PC-9 (cell line): Measurements from ENCODE around the gene DNM3. TPM values are rescaled to one million over a fixed set of nuclear protein-coding genes. Genes with fewer than 3 reads are reported as not detected.

Experiments used
- BruUV-seq: library from RNA; stranded (reverse); fragments of 400-500 nt; replicated peaks from 2 replicates; lab custom pipeline; 2021; lab: Mats Ljungman, UMichigan
- CTCF ChIA-PET: fragments of 300-600 bp; sonication (Branson Sonifier 250); formaldehyde crosslinking; loops from one replicate; lab custom pipeline; 2022; ENCODE audit warnings: antibody characterized with exemption; lab: Charles Lee
- POLR2A ChIA-PET: fragments of 300-600 bp; sonication (Branson Sonifier 250); formaldehyde crosslinking; loops from one replicate; lab custom pipeline; 2022; ENCODE audit warnings: antibody characterized with exemption; ENCODE audit not compliant: unreplicated experiment; lab: Charles Lee
- DNase-seq, 2 experiments: peaks; one replicate each; pipeline versions ENCODE4 v3.0.0 to v3.0.0-alpha.2; 2015 to 2022; ENCODE audit warnings: mixed read lengths in 1 of 2
- H2AFZ ChIP-seq: fragments of 200-600 bp; sonication (generic); 2 replicates; pipeline ENCODE4 v1.8.1; 2017; ENCODE audit warnings: antibody characterized with exemption
- H3F3A ChIP-seq: fragments of 200-600 bp; sonication (generic); 2 replicates; pipeline ENCODE4 v1.8.1; 2017; ENCODE audit warnings: antibody characterized with exemption, mild to moderate bottlenecking, low read depth; ENCODE audit not compliant: insufficient read depth
- H3K27ac ChIP-seq: fragments of 200-600 bp; sonication (generic); 2 replicates; pipeline ENCODE4 v1.6.1; 2016; ENCODE audit warnings: mixed run types
- H3K27me3 ChIP-seq: fragments of 200-600 bp; sonication (generic); 2 replicates; pipeline ENCODE4 v1.6.1; 2016; ENCODE audit warnings: low read depth, mixed run types; ENCODE audit not compliant: insufficient read depth
- H3K36me3 ChIP-seq: fragments of 200-600 bp; sonication (generic); 2 replicates; pipeline ENCODE4 v1.6.1; 2016; ENCODE audit warnings: low read depth, mixed run types
- H3K4me1 ChIP-seq: fragments of 200-600 bp; sonication (generic); replicated peaks from 2 replicates; pipeline ENCODE4 v1.6.1; 2016; ENCODE audit warnings: mixed run types; ENCODE audit not compliant: insufficient read depth
- H3K4me2 ChIP-seq: fragments of 200-600 bp; sonication (generic); 2 replicates; pipeline ENCODE4 v1.6.1; 2017; ENCODE audit warnings: mixed run types
- H3K4me3 ChIP-seq: fragments of 200-600 bp; sonication (generic); 2 replicates; pipeline ENCODE4 v1.6.1; 2016; ENCODE audit warnings: mixed run types
- H3K79me2 ChIP-seq: fragments of 200-600 bp; sonication (generic); 2 replicates; pipeline ENCODE4 v1.6.1; 2017; ENCODE audit warnings: low read depth, mixed run types
- H3K9me2 ChIP-seq: fragments of 200-600 bp; sonication (generic); 2 replicates; pipeline ENCODE4 v1.8.1; 2017; ENCODE audit warnings: mild to moderate bottlenecking; ENCODE audit not compliant: insufficient read depth
- H3K9me3 ChIP-seq: fragments of 200-600 bp; sonication (generic); 2 replicates; pipeline ENCODE4 v1.8.1; 2016; ENCODE audit warnings: low read depth; ENCODE audit not compliant: insufficient read depth
- H4K20me1 ChIP-seq: fragments of 200-600 bp; sonication (generic); 2 replicates; pipeline ENCODE4 v1.8.1; 2017; ENCODE audit not compliant: insufficient read depth
- EZH2 ChIP-seq: fragments of 200-600 bp; sonication (generic); IDR thresholded peaks from 2 replicates; pipeline ENCODE4 v1.8.0; 2017; ENCODE audit warnings: antibody characterized with exemption, low read depth
- intact Hi-C: fragments of 100-400 bp; cut with micrococcal nuclease; formaldehyde crosslinking; loops from one replicate; pipeline ENCODE4 v1.10.0; 2022; ENCODE audit not compliant: unreplicated experiment
- total RNA-seq: library from RNA; stranded (reverse); gene quantifications from 2 replicates; pipeline ENCODE4 v1.2.3, GENCODE V29; 2021
- TF ChIP-seq, protein P1 (sequence below): fragments of 200-600 bp; sonication (generic); conservative IDR thresholded peaks from 2 replicates; pipeline ENCODE4 v1.6.1; 2017; ENCODE audit warnings: mixed run types, antibody characterized with exemption, mild to moderate bottlenecking, moderate library complexity

DNM3 gene
- total RNA-seq, 1 experiment from 2014 or later: 1.7 TPM

- H3K27ac ChIP-seq: no peak overlapping the region
- H3K9me2 ChIP-seq: no peaks in the 10 kb centered on the region; the same call in 1 of the 2 replicates
- H3K4me2 ChIP-seq: no peak overlapping the region
- no peaks in the 10 kb centered on the region for H3F3A ChIP-seq
- no peaks in the 10 kb centered on the region for H3K79me2 ChIP-seq
- BruUV-seq: no TSS peak
- H3K4me1 ChIP-seq: no peaks in the 10 kb centered on the region
- H3K9me3 ChIP-seq: no peaks in the 10 kb centered on the region
- no peak overlapping the region for H3K4me3 ChIP-seq
- H4K20me1 ChIP-seq: no peaks in the 10 kb centered on the region
- CTCF ChIA-PET: no interaction called here
- no peaks in the 10 kb centered on the region for H3K36me3 ChIP-seq
- TF ChIP-seq, protein P1, sequence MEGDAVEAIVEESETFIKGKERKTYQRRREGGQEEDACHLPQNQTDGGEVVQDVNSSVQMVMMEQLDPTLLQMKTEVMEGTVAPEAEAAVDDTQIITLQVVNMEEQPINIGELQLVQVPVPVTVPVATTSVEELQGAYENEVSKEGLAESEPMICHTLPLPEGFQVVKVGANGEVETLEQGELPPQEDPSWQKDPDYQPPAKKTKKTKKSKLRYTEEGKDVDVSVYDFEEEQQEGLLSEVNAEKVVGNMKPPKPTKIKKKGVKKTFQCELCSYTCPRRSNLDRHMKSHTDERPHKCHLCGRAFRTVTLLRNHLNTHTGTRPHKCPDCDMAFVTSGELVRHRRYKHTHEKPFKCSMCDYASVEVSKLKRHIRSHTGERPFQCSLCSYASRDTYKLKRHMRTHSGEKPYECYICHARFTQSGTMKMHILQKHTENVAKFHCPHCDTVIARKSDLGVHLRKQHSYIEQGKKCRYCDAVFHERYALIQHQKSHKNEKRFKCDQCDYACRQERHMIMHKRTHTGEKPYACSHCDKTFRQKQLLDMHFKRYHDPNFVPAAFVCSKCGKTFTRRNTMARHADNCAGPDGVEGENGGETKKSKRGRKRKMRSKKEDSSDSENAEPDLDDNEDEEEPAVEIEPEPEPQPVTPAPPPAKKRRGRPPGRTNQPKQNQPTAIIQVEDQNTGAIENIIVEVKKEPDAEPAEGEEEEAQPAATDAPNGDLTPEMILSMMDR: no peak
- no peak for TF ChIP-seq EZH2
- H3K27me3 ChIP-seq: no peaks in the 10 kb centered on the region
- DNase-seq: no peak
- no peak overlapping the region for H2AFZ ChIP-seq
- intact Hi-C loops: no loop called here
- POLR2A ChIA-PET: no interaction called here
Measured at GRCh38 chr1:172167796-172168596, 326.7 kb downstream of the DNM3 start.

GRCh38 chr1:172168597-172168872 lies 327.2 kb downstream of the DNM3 start:
- Histone ChIP-seq H4K20me1 (no peaks in the 10 kb centered on the region), H3K4me3 (no peak overlapping the region), H3K4me2 (no peak overlapping the region), H3K9me2 (no peaks in the 10 kb centered on the region; the same call in 1 of the 2 replicates), H3K4me1 (no peaks in the 10 kb centered on the region), H3K9me3 (no peaks in the 10 kb centered on the region), H3K27me3 (no peaks in the 10 kb centered on the region), H3K79me2 (no peaks in the 10 kb centered on the region), H3F3A (no peaks in the 10 kb centered on the region), H2AFZ (no peak overlapping the region), H3K36me3 (no peaks in the 10 kb centered on the region), H3K27ac (no peak overlapping the region)
- intact Hi-C loops: no loop called here
- DNase-seq: no peak
- ChIA-PET POLR2A (no interaction called here), CTCF (no interaction called here)
- no peak for TF ChIP-seq EZH2
- TF ChIP-seq, protein P1: no peak
- BruUV-seq: no TSS peak

- Histone ChIP-seq H3K27me3 (no peaks in the 10 kb centered on the region), H3K4me3 (no peak overlapping the region), H2AFZ (no peak overlapping the region), H4K20me1 (no peaks in the 10 kb centered on the region), H3F3A (no peaks in the 10 kb centered on the region), H3K79me2 (no peaks in the 10 kb centered on the region), H3K9me3 (no peaks in the 10 kb centered on the region), H3K27ac (no peak overlapping the region), H3K4me2 (no peak overlapping the region), H3K4me1 (no peaks in the 10 kb centered on the region), H3K9me2 (no peaks in the 10 kb centered on the region; the same call in 1 of the 2 replicates), H3K36me3 (no peaks in the 10 kb centered on the region)
- BruUV-seq: no TSS peak
- TF ChIP-seq, protein P1: no peak
- no peak for TF ChIP-seq EZH2
- no peak for DNase-seq
- CTCF ChIA-PET: no interaction called here
- POLR2A ChIA-PET: no interaction called here
- intact Hi-C loops: no loop called here
Measured at GRCh38 chr1:172169836-172170235, 328.5 kb downstream of the DNM3 start.
